Stimulated activated naive CD8-positive, alpha-beta T cell treated with anti-CD3 and anti-CD28 coated beads, Interleukin-15, Interleukin-2, amounts not matched to agents 100 U/mL and 50 U/mL, for 24 hours (primary cell): Measurements from ENCODE around the gene SLC37A3.
"Not testable (repeated sequence)": the region's sequence is repeated elsewhere in the genome, so short reads cannot be mapped to it uniquely, and the experiment has no call there.

Experiments
- ATAC-seq: fragments of 150-1000 bp; cut with Tn5 transposase; one replicate; pipeline ENCODE4 v1.10.0; 2021
- DNase-seq: peaks from one replicate; pipeline ENCODE4 v3.0.0; 2021

The SLC37A3 gene

DNA sequence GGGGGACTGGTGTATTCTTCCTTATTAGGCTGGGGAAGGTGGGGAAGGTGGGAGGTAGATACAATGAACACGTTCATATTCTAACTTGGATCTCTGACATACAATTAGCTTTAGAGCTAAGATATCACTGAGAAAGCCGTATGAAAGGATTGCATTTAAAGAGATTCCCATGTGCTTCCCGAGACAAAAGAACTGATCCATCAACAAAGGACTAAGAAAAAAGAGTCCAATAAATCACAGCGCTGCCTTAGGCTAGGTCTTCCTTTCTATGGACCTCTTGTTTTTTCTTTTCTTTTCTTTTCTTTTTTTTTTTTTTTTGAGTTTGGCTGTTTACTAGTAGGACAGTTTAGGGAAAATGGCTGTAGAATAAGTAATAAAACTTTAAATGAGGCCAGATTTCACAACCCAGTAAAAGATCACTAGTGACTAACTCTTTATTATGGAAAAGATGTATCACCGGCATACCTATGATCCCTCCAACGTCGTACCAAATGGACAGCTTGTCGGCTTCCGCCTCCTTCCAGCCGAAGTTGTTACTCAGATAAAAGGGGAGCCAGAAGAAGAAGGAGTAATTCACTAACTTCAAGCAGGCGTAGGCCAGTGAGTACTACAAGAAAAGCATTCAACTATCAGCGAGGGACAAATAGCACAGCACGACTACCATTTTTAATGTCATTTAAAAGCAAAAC lies 50.0 kb downstream of the SLC37A3 start:
- DNase-seq, result no peak

DNA sequence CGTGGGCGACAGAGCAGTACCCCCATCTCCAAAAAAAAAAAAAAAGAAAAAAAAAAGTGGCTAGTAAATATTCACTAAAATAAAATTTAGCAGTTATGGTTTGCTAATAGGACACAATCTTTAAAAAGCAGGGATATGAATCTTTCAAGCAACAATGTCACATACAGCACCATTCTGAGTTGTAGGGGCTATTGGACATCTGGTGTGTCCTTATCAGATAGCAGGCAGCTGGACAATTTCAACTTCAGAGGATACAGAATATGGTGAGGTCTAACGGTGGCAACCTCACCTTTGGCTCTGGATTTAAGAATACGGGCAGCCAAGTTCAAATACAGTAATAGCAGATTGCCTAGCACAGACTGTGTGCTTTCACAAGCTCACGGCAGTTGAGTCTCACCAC lies 51.1 kb downstream of the SLC37A3 start:
- ATAC-seq, result no peak
- no peak for DNase-seq

More for the DNA sequence above, 50.0 kb downstream of the SLC37A3 start:
- ATAC-seq, result no peak

- ATAC-seq (no peak), DNase-seq (no peak)
Measured at GRCh38 chr7:140345426-140345825, 52.9 kb downstream of the SLC37A3 start.

DNA sequence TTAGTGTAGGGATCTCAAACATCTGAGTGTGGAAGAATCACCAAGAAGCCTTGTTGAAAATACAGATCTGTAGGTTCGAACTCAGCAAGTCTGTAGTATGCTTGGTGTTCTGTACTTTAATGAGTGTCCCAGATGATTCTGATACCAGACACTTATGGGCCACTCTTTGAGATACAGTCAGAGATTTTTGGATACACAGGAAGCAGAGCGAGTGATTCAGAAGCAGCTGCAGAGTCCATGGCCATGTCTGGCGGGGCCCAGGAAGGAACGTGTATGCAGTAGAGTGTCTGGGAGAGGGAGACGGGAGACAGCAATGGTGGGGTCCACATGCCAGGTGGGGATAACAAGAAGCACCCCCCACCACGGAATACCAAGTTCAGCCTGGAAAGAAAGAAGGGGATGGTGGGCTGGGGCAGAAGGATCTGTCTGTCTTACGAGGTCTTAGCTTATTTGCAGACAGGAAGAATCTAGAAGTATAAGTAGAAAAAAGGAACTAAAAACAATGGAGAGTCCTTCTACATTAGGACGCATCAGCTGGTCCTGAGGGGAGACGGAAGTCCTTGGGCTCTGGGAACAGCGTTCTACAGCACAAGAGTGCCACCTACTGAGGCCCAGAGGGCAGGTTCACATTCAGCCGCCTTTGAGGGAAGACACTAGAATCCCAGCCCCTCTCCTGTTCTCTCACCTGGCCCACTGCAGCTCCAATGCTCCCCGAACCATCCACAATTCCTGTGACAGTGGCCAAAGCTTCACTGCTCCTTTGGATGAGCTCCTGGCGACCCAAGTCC lies 55.4 kb downstream of the SLC37A3 start:
- DNase-seq (no peak), ATAC-seq (no peak)

GRCh38 chr7:140338959-140339358 lies 59.4 kb downstream of the SLC37A3 start:
- not testable (repeated sequence) for ATAC-seq, DNase-seq

DNA sequence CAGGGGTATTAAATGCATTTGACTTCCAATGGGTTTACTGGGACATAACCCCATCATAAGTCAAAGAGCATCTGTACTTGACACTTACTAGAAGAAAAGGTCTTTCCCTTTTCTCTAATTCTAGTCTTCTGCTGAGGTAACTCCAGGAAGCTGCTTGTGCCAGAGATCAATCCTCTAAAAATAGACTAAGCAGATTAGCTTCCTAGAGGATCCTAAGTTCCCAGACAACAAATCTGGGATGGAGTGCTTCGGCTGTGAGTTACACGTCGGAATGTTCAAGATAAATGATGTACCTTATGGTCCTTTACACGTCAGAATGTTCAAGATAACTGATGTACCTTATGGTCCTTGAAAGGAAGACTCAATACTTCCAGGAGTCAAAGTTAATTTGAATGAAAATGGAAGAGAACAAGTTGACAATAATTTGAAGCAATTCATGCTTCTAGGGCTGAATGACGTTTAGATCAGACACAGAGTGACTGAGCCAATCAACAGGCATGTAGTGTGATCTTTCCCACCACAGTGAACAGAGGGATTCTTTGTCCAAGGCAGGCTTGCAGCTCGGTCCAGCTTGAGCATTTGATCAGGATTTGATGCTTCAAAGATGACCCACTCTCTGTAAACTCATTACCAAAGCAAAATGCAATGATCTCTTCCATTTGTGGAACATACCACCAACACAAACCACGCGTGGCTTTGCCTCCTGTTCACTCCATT lies 63.8 kb downstream of the SLC37A3 start:
- ATAC-seq, result no peak
- no peak for DNase-seq

GRCh38 chr7:140333686-140334085 lies 64.6 kb downstream of the SLC37A3 start:
- ATAC-seq (no peak), DNase-seq (no peak)

DNA sequence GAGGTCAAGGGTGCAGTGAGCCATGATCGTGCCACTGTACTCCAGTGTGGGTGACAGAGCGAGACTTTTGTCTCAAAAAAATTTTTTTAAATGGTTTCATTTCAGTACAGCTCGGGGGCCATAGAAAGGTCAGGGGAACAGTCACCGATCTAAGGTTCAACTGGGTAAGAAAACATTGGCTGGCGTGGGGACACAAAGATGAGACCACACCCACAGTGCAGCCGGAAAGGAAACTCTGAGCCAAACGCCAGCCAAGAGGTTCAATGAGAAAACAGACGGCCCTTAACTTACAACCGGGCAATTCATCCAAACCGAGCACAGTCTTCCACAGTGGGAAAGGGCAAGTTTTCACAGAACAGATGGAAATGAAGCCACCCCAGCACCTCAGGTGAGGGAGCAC lies 65.1 kb downstream of the SLC37A3 start:
- ATAC-seq, result no peak
- no peak for DNase-seq

DNA sequence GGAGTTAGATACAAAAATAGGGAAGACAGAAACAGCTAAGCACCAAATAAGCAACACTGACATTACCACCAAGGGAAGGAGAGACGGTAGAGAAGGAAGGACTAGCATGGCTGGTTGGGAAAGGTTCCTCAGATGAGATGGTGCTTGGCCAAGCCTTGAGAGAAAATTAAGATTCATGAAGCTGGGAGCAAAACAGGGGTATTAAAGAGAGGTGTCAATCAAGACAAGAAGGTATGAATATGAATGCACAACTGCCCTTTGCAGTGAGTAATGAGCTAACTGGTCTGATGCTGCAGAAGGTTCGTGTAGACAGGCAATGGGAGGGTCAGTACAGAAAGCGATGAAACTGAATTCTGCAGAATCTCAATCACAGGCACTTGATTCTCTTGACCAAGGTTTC lies 67.7 kb downstream of the SLC37A3 start:
- no peak for ATAC-seq
- DNase-seq, result no peak

- DNase-seq (no peak), ATAC-seq (no peak)
Measured at GRCh38 chr7:140330128-140330527, 68.2 kb downstream of the SLC37A3 start.

DNA sequence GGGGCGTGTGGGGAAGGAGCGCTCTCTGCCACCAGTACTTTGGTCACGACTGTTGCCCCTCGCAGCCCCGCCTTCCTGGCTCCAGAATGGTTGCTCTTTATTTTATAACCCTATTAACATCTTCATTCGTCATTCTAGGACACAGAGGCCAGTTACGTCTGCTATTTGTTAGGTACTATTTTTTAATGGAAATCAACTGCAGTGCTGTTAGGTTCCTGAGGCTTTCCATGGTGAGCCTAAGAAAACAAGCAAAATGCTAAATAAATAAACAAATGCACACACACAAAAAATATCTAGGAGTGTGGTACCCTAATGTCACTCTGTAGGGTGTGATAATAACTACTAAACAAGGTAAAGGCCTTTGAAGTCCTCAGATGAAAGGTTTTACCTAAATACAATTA lies 71.1 kb downstream of the SLC37A3 start:
- no peak for ATAC-seq
- DNase-seq, result no peak

DNA sequence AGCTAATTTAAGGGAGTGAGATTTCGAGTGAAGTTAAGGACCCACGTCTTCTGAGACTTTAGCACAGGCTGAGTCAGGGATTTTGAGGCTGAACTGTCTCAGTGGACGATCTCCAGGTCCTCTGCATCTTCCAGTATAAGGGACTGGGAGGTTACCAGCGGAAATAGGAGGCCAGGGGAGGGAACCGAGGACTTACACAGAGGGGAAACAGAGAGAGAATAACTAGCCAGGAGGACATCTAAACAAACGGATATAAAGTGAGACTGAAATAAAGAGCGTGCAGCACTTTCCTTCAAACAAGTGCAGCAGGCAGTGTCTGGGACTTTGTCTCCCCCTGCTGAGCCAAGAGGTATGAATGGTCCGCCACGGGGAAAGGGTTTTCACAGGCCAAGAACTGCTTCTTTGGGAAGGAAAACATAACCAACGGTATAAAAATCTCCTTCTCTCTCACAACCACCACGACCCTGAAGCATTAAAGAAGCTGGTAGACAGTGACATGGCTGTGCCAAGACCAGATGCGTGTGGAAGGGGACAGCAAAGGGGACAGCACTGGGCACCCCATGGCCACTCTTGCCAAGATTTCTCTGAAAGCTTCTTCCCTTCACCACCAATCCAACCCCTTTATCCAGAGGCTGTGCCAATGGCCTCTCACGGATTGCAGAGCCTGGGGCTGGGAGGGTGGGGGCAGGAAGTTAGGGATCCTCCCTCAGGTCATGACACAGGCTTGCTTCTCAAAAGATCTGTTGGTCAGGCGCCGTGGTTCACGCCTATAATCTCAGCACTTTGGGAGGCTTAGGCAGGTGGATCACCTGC lies 72.0 kb downstream of the SLC37A3 start:
- ATAC-seq, result peak; percentile 40
- peak; percentile 41 for DNase-seq

GRCh38 chr7:140325600-140325999 lies 72.7 kb downstream of the SLC37A3 start:
- DNase-seq, result no peak
- ATAC-seq, result no peak

DNA sequence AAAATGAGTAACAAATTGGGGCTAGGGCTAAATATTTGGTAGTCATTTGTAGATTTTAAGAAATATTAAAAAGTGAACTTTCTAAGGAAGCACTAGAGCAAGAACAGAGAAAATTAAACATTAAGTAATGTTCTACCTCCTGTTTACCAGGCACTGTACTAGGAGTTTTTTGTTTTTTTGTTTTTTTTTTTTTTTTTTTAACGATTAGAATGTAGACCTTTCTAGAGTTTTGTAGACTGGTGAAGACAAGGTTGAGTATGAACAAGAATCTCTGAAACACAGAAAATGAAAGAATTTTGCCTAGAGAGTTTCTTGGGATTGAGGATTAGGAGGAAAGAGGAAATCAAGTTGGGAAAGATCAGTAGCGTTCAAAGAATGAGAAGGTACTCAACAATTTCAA lies 73.6 kb downstream of the SLC37A3 start:
- no peak for DNase-seq
- ATAC-seq, result no peak

DNA sequence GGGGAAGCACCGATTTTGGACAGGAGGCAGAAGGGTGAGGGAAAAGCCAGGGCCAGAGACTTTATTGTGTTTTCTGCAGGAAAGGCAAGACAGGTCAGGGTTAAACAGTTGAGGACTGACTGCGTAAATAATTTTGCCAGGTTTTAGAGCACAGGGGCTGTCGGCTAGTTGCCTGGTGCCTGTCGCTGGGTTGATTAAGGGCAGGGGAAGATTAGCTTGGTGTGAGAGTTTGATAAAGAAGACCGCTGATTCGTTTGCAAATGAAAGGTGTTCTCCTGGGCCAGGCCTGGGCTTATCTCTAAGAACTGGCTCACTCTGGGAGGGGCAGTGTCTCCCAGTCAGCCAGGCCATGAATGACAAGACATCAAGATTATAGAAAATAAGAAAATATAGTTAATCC lies 75.6 kb downstream of the SLC37A3 start:
- DNase-seq, result no peak
- ATAC-seq, result no peak

GRCh38 chr7:140320078-140320477 lies 78.3 kb downstream of the SLC37A3 start:
- not testable (repeated sequence) for ATAC-seq, DNase-seq

GRCh38 chr7:140317999-140318398 lies 80.3 kb downstream of the SLC37A3 start:
- DNase-seq, result no peak
- ATAC-seq, result no peak

DNA sequence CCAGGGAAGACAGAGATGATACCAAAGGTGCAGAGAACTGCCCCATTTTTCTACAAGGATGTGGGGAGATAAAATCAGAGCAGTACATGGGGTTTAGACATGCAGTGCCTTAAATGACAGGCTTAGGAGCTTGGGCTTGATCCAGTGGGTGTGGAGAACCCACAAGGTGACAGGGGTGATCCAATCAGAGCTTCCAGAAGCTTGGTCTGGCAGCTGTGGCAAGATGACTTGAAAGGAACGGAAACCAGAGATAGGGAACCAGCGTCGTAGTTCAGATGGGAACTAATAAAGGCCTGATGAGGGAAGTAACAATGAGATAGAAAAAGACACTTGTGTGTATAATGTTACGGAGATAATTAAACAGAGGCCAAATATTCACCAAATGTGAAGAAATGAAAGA lies 80.7 kb downstream of the SLC37A3 start:
- ATAC-seq, result peak; percentile 53
- no peak for DNase-seq

- peak; percentile 14 for DNase-seq
- ATAC-seq, result peak; percentile 77
Measured at GRCh38 chr7:140316165-140316661, 82.1 kb downstream of the SLC37A3 start.

GRCh38 chr7:140315498-140316164 lies 82.7 kb downstream of the SLC37A3 start:
- no peak for DNase-seq
- ATAC-seq, result no peak
